GM19193 (cell line): ENCODE results near the gene SRPX.

Source experiments
- POLR2A ChIP-seq: IDR thresholded peaks from 4 replicates; pipeline ENCODE4 v1.6.1; 2011; ENCODE audit not compliant: insufficient read depth, insufficient read length; ENCODE audit errors: extremely low read depth

SRPX gene

GRCh38 chrX:38216642-38217041, 4.0 kb downstream of the SRPX start:
- no peak for TF ChIP-seq POLR2A

GRCh38 chrX:38214551-38215531, 5.8 kb downstream of the SRPX start:
- TF ChIP-seq POLR2A: no peak

- no peak for TF ChIP-seq POLR2A
These were observed 6.6 kb downstream of the SRPX start for GRCh38 chrX:38214044-38214443.

GRCh38 chrX:38211891-38212635, 8.6 kb downstream of the SRPX start:
- no peak for TF ChIP-seq POLR2A

GRCh38 chrX:38206542-38206941, 14.1 kb downstream of the SRPX start:
- no peak for TF ChIP-seq POLR2A

GRCh38 chrX:38206036-38206435, 14.6 kb downstream of the SRPX start:
- TF ChIP-seq POLR2A: no peak

- no peak for TF ChIP-seq POLR2A
These were observed 15.6 kb downstream of the SRPX start for GRCh38 chrX:38205039-38205438.

- TF ChIP-seq POLR2A: no peak
These were observed 28.5 kb downstream of the SRPX start for GRCh38 chrX:38192007-38192810.

GRCh38 chrX:38189431-38190250, 31.0 kb downstream of the SRPX start:
- TF ChIP-seq POLR2A: no peak

- TF ChIP-seq POLR2A: no peak
These were observed 37.1 kb downstream of the SRPX start for GRCh38 chrX:38183596-38183995.

- TF ChIP-seq POLR2A: no peak
These were observed 39.3 kb downstream of the SRPX start for GRCh38 chrX:38181357-38181756.

GRCh38 chrX:38178396-38178795, 42.3 kb downstream of the SRPX start:
- TF ChIP-seq POLR2A: no peak

- no peak for TF ChIP-seq POLR2A
These were observed 45.5 kb downstream of the SRPX start for GRCh38 chrX:38175139-38175538.

- TF ChIP-seq POLR2A: no peak
These were observed 48.1 kb downstream of the SRPX start for GRCh38 chrX:38172596-38172995.
